Caki2 (cell line): ENCODE measurements around the gene MSI2. TPM values are rescaled to one million over a fixed set of nuclear protein-coding genes. Genes with fewer than 3 reads are reported as not detected.

Experiments
- DNase-seq: peaks from one replicate; pipeline ENCODE4 v3.0.0-alpha.2; 2015; ENCODE audit warnings: low read depth
- in situ Hi-C: cut with HindIII; loops from 2 replicates; pipeline ENCODE4 v1.10.0; 2016; ENCODE audit warnings: low sequenced_read_pairs, low pct_unique_long_range_greater_than_20kb, mixed read lengths
- total RNA-seq: library from RNA; depleted of rRNA; stranded (reverse); fragments of >200 nt; shearing (Covaris generic); gene quantifications from 2 replicates; pipeline ENCODE4 v1.2.3, GENCODE V29; 2014; ENCODE audit warnings: low replicate concordance

MSI2 gene
- total RNA-seq, 1 experiment from 2014 or later = 67.1 TPM

DNA sequence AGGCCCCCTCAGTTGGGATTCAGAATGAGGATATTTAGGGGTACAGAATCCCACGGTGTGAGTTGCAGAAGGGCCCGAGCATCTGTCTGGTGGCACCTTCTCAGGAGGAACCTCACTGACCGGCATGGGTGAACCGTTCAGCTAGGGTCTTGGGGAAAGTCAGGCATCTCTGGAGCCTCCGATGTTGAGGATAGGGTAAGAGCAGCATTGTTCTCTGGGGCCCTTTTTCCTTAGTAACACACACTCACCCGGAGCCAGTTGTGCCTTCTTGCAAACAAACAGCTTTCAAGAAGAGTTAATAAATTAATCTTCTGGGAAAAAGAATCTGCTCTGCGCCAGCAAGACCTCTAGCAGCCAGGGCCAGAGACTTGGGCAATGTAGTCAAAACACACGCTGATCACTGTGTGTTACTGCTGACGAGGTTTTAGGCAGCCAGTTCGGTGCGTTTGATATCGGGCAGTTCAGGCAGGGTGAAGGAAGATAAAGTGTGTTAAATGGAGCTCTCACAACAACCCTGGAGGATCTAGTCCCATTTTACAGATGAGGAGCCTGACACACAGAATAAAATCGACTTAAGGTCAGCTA is 48.9 kb downstream of the MSI2 start:
- in situ Hi-C loops = no loop called here
- DNase-seq = no peak

DNA sequence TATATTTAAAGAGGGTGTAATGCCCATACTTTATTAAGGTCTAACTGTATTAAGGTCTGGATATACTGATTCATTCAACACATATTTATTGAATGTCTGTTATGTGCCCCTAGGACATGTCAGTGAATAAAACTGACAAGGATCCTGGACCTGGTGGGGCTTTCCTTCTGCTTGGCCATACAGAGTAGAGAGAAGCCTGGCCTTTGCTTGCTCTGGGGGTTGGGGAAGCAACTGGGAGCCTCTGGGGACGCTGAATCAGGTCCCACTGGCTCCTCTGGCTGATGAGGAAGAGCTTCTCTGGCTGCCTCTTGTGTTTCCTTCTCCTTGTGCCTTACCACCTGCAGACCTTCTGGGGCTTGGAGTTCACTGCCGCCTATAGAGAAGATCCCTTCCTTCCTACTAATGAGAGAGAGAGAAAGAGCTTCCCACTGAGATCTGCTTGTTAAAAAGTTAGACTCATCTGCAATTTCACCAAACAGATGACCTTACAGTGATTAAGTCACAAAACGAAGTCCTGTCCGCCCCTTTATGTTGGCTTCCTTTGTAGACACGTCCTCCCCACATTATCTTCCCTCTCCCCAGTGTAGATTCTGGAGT is 49.7 kb downstream of the MSI2 start:
- in situ Hi-C loops = no loop called here

DNA sequence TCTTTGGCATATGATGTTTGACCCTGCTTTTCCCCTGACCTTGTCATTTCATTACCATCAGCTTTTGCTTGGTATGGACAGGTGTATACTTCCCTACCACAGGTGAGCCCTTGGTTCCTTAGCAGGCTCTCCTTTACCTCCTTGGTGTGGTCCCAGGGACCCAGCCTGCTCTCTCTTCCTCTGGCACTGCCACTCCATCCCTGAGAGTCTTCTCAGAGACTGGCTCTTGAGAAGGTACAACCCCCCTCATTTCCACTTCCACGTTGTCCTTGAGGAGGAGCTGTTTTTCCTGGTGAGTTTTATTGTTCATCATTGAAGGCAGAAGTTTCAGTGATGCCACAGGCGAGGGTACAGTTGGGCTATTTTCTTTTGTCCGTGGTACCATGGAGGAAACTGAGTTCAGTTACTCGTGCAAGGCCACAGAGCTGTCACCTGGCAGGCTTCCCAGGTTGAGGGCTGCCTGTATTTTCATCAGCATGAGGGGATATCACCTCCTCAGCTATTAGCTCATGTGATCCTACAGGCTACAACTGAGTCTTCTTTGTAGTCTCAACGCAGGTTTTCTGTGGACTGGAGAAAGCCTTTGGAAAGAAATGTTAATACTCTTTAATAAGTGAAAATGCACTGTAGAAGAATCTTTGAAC is 52.3 kb downstream of the MSI2 start:
- DNase-seq = no peak
- in situ Hi-C loops = no loop called here

More for the DNA sequence above, 49.7 kb downstream of the MSI2 start:
- no peak for DNase-seq

DNA sequence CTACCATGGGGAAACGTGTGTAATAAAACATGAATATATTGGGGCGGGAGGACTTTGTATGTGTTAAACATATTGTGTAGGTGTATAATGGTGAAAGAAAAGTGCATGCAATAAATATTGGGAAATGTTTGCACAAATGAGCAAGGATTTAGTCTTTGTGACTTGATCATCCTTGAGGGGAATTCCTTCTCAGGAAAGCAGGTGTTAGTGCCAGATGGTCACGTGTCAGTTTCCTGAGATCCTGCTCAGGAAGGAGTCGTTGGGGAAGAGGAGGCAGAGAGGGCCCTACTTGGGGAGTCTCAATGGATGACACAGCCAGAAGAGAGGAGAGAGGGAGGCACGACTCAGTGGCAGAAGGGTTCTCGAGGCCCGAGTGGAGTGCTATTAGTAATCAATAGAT is 53.2 kb downstream of the MSI2 start:
- in situ Hi-C loops = no loop called here
- no peak for DNase-seq

DNA sequence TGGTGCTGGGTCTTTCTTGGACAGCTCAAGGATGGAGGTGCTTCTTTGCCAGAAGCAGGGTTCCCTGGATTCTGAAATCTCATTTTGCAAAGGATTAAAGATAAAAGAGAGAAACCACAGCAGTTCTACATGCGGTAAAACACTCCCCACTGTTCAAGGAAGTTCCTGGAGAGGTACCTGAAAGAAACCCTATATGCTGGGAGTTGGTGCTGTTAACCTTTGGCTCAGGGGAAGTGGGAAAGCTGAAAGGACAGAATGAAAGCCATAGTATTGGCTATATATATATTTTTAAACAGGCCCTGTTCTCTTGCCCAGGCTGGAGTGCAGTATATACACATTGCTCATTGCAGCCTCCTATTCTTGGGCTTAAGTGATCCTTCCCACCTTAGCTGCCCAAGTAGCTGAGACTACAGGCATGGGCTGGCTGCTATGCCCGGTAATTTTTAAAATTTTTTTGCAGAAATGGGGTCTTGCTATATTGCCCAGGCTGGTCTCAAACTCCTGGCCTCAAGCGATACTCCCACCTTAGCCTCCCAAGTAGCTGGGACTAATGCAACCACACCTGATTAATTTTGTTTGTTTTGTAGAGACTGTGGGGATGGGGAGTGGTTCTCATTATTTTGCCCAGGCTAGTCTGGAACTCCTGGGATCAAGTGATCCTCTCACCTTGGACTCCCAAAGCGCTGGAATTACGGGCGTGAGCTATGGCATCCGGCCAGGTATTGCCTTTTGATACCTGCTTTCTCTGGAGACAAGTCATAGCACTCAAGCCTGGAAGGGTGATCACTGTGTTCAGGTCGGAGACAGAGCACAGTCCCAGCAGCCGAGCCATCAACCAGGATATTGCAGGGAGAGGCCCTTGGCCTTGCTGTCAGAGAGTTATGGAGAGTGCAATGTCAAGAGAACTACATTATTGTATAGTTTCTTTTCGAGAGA is 55.2 kb downstream of the MSI2 start:
- in situ Hi-C loops = no loop called here
- no peak for DNase-seq

DNA sequence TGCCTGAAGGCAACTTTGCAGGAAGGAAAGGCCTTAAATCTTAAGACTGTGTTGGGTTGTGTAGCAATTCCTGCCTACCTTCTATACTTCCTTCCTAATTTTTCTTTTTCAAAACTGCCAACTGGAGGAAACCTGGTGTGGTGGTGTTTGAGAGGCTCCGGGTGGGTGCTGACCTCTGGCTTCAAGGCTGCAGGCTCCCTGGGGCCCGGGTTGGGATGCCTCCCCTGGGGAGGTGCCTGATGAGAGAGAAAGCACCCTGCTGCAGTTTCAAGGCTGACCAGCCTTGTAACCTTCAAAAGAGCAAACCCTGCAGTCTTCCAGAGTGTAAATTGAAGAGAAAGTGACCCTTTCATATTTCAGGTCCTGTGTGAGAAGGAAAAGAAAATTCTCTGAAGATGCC is 55.9 kb downstream of the MSI2 start:
- in situ Hi-C loops = no loop called here
- DNase-seq = no peak

DNA sequence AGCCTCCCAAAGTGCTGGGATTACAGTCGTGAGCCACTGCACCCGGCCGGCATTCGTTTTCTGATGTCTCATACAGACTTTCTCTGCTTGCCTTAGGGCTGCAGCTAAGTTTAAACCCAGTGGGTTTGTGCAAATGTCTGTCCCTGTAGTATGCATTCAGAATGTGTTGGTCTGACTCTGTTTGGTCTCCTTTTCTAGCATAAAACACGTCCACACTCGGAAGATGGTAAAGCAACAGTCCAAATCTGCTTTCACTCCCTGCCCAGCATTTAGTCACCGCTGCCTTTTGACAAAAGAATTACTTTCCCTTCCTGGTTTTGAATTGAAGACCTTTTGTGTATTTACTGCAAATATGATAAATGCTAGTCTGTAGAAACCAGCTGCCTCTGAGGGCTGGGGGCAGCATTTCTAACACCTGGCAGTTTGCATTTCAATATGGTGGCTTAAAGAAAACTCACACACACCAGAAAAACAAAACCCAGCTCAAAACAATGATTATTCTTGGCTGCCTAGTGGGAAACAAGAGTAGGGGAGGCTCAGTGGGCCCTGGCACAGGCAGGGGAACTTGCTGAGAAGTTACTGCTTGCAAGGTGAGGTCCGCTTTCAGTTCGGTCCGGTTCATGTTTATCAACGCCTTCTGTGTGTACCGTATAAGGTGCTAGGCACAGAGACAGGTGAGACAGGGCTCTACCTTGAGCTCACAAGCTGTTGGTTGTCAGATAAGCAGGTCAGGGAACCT is 56.9 kb downstream of the MSI2 start:
- in situ Hi-C loops = no loop called here
- DNase-seq = no peak

DNA sequence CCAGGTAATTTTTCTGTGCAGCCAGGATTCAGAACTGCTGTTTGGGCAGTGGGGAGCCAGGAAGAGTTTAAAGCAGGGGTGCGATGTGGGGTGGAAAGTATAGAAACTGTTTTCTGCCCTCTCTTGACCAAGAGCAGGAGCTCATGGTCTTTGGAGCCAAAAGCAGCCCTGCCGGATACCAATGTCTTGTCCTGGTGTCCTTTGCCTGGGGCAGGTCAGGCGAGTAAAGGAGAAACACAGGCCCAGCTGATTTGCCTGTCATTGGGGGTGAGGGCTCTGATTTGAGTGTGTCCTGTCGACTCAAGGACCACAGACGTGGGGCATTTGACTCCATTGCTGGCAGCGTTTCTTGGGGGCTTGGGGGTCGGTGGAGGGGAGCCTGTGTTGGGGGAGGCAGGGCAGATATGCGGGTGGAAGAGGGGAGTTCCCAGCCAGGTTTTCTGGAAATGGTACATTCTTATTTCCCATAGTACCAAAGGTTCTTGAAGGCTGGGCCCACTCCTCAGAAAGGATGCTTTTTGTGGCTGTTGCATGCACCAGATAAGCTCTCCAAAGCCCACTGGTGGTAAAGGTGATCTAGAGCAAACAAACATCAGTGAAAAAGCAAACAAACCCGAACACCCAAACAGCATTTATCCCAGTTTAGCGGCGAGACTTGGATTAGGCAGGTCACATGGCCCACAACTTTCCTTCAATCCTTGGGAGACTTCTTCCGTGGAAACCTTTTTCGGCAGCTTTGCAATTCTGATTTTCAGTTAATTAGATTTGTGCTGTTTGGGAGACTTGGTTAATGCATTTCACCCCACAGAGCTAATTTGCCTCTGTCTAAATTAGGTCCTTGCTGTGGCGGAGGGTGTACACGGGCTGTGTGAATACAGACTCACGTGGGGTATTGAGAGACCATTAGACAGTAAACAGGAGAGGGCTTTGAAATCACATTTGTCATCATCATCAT is 59.0 kb downstream of the MSI2 start:
- in situ Hi-C loops = no loop called here
- DNase-seq = no peak

DNA sequence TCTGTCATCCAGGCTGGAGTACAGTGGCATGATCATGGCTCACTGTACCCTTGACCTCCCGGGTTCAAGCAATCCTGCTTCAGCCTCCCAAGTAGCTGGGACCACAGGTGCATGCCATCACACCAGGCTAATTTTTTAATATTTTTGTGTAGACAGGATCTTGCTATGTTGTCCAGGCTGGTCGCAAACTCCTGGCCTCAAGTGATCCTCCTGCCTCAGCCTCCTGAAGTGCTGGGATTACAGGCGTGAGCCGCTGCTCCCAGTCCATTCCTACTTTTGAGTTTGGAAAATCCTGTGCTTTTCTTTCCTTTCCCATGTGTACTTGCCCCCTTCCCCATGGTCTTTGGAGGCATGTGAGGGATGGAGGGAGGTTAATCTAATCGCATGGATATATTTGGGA is 60.0 kb downstream of the MSI2 start:
- no peak for DNase-seq
- in situ Hi-C loops = no loop called here

DNA sequence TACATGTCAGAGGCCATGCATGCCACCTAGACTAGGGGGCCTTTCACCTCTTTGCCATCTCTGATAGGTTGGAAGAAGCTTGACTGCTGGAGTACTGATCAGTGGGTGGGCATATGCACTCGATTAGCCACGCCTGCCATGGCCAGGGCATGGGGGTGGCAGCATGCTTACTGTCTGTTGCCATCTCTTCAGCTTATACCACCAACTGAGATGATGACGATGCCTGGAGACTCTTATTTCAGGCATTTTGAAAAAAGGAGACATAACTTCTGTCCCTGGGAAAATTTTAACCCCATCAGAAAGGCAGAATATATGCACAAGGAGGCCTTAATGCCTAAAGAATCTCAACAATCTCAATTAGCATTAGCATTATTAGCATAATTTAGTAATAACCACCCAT is 60.8 kb downstream of the MSI2 start:
- in situ Hi-C loops = no loop called here
- no peak for DNase-seq

DNA sequence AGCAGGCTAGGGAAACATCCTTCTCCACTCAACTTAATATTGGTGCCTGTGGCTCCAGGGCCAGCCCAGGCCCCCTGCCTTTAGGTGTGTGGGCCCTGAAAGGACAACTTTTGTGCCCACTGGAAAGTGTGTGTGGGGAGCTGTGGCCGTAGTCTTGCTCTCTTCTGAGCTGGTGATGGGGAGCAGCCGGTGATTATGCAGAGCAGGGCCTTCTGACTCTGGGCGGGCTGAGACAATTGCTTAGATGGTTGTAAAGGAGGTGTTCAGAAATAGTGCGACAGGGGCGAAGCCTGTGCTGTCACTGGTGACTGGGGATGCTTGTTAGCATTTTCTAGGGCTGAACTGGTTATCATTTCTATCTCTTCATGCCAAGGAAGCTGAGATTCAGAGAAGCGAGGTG is 62.6 kb downstream of the MSI2 start:
- in situ Hi-C loops = no loop called here
- no peak for DNase-seq

DNA sequence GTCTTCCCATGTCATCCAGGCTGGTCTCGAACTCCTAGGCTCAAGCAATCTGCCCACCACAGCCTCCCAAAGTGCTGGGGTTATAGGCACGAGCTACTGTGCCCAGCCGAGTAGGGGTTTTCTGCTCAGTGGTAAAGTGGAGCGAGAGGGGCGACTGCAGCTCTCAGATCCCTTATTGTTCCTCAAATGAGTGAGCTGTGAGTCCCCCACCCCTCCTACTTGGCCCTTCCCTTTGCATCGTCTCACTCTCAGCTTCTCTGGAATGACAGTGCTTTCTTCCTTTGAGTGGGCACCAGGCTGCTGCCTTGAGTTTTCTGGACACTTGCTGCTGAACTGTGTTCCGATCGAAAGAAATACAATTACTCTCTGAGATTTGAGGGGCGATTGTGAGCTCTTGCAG is 63.5 kb downstream of the MSI2 start:
- no peak for DNase-seq
- in situ Hi-C loops = no loop called here

DNA sequence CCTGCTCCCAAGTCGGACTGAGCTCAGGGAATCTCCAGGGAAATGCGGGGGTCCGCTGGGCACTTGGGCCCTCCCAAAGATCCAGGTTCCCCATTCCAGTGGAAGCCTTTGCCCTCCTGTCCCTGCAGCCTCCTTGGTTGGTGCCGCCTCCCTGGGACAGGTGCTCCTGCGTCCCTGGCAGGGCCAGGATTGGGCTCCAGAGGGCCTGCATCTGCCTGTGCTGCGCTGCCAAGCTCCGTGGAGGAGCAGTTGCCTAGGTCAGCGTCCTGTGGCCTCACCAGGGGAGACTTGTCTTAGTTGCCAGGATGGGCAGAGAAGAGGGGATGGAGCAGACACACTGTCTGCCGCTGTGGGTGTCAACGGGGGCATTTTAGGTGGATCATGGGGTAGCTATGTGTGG is 67.1 kb downstream of the MSI2 start:
- no peak for DNase-seq
- in situ Hi-C loops = no loop called here

DNA sequence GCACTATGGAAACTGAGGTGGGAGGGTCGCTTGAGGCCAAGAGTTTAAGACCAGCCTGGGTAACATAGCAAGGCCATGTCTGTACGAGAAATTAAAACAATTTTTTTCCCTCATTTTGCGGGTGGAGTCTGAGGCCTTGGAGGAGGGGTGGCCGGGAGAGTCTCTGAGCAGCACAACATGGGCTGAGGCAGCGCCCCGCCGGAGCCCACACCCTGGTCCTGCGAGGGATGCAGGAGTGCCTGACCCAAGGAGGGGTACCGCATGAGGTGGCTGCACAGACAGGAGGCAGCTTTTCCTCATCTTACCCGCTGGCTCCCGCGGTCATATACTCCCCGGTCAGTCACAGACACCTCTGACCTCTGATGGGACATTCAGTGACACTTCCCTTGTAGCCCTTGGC is 67.7 kb downstream of the MSI2 start:
- in situ Hi-C loops = no loop called here
- no peak for DNase-seq

DNA sequence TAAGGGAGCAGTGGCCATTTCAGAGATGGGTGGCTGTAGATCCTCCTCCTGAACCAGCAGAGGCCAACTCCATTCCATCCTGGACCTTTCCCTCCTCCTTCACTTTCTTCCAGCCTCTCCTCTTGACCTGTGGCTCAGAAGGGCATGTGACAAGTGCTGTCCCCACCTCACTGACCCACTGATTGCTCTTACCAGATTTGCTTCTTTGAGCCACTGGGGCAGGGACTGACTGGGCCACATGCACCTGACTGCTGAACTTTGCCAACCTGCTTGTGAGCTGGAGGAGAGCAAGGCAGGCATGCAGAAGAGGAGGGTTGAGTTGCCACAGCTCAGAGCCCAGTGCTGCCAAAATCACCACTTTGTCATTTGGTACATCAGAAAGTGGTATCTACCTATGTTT is 68.3 kb downstream of the MSI2 start:
- in situ Hi-C loops = no loop called here
- no peak for DNase-seq

DNA sequence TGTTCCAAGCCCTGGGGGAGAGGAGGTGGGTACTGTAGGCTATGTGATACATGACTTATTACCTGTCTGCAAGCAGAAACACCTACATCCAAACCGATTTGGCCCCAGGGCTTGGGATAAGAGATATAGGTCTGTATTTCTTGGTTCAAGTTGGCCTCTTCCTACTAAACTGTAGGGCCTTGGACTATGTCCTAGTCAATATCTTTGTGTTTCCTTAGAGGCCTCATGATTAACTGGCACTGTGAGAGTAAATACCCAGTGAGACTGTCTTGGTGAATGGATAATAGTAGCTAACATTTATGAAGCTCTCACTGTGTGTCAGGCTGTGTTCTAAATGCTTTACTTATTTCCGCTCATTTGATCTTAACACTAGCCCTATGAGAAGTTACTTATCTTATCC is 70.0 kb downstream of the MSI2 start:
- in situ Hi-C loops = no loop called here
- no peak for DNase-seq

DNA sequence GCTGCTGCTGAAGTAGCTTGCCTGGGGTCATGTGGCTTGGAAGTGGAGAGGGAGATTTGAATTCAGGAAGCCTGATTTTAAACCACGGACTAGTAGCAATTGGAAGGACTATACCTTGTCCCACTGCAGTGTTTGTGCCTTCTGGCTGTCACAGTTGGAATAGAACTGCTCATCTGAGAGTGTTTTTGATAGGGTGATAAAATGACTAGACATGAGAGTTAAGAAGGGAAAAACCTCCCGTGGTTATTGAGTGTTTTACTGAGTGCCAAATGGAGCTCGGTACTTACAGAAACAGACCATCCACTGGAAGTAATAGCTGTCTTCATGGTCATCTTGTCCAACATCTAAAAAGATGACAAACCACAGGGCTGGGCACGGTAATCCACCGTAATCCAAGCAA is 70.4 kb downstream of the MSI2 start:
- DNase-seq = no peak
- in situ Hi-C loops = no loop called here
